NCI-H2196 treated with DMSO at 0.1 percent for 48 hours (cell line): Measurements from ENCODE around the gene ZFP64.
A peak's percentile ranks its signal among the peaks of the same experiment; 100 is the strongest.
"Not testable (repeated sequence)": the region's sequence is repeated elsewhere in the genome, so short reads cannot be mapped to it uniquely, and the experiment has no call there.

ENCODE experiments used
- DNase-seq: peaks from one replicate; lab custom pipeline; 2025; ENCODE audit not compliant: unreplicated experiment; lab: John Stamatoyannopoulos, UW

Gene ZFP64

GRCh38 chr20:52166150-52166549 is 25.4 kb downstream of the ZFP64 start:
- no peak for DNase-seq

DNA sequence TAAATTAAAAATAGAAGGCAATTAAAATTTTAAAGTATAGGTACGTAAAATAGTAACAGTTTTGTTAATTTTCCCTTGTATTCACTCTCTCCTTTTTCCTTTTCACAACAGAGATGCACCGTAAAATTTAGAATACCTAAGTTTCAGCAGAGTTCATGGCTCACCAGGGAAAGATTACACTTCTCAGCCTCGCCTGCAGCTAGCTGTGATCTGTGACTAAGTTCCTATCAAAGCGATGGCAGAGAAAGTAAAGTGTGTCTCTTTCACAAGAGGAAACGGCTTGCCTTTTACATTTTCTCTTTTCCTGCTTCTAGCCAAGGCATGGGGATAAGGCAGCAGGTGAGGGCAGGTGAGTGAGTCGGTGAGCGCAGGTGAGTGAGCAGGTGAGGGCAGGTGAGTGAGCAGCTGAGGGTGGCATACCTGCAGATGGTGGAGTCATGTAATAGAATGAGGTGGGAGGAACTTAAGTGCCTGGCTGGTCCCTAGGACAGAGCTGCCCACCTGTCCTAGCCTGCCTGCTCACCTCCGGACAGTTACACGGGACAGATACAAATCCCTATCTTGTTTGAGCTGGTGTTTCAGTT is 30.9 kb downstream of the ZFP64 start:
- no peak for DNase-seq

- DNase-seq, result no peak
Measured at GRCh38 chr20:52160049-52160570, 31.5 kb downstream of the ZFP64 start.

GRCh38 chr20:52154575-52154974 is 37.0 kb downstream of the ZFP64 start:
- DNase-seq, result no peak

DNA sequence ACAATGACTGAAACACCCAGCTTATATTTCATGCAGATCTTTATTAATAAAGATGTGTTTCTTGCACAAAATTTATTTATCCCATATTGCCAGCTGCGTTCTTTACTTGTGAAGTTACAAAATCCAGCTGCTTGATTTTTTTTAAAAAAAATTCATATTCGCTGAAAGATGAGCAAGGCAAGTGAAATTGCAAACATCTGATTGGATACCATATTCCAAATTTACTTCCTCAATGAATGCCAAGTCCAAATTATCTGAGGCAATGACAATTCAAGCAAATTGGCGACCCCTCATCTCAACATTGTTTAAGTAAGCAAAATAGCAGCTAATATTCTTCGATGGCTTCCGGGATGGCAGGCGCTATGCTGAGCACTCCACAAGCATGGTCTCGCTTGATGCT is 37.7 kb downstream of the ZFP64 start:
- no peak for DNase-seq

GRCh38 chr20:52152921-52153320 is 38.7 kb downstream of the ZFP64 start:
- no peak for DNase-seq

DNA sequence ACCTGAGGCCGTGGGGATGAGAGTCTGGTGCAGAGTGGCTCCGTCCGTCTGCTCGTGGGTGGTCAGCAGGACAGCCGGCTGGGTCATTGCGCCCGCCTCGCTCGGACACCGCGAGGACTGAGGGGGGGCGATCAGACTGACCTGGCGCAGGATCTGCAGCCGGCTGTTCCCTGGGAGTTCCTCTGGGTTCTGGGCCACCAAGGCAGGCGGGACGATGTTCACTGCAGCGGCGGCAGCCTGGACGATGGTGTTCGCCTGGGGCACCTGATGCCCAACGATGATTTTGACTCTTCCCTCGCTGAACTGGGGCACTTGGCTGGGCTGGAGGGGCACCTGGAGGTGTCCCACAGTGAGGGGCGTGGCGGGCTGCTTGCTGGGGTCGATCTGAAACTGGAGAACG is 39.2 kb downstream of the ZFP64 start:
- no peak for DNase-seq

- peak; percentile 4 for DNase-seq
Measured at GRCh38 chr20:52150440-52151258, 40.9 kb downstream of the ZFP64 start.

DNA sequence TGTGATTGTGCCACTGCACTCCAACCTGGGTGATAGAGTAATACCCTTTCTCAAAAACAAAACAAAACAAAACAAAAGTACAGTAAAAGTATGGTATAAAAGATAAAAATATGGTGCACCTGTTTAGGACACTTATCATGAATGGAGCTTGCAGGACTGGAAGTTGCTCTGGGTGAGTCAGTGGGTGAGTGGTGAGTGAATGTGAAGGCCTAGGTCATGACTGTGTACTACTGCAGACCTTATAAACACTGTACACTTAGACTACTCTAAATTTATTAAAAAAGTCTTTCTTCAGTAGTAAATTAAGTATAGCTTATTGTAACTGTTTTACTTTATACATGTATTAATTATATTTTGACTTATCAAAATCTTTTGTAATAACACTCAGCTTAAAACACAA is 46.0 kb downstream of the ZFP64 start:
- no peak for DNase-seq

GRCh38 chr20:52143277-52143676 is 48.3 kb downstream of the ZFP64 start:
- no peak for DNase-seq

DNA sequence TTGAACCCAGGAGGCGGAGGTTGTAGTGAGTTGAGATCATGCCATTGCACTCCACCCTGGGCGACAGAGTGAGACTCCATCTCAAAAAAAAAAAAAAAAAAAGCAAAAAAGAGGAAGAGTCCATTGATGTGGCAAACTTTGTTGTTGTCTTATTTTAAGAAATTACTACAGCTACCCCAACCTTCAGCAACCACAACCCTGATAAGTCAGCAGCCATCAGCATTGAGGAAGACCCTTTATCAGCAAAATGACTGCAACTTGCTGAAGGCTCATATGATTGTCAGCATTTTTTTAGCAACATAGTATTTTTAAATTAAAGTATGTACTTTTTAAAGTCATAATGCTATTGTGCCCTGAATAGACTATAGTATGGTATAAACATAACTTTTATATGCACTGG is 48.8 kb downstream of the ZFP64 start:
- no peak for DNase-seq

GRCh38 chr20:52139986-52140385 is 51.6 kb downstream of the ZFP64 start:
- no peak for DNase-seq

DNA sequence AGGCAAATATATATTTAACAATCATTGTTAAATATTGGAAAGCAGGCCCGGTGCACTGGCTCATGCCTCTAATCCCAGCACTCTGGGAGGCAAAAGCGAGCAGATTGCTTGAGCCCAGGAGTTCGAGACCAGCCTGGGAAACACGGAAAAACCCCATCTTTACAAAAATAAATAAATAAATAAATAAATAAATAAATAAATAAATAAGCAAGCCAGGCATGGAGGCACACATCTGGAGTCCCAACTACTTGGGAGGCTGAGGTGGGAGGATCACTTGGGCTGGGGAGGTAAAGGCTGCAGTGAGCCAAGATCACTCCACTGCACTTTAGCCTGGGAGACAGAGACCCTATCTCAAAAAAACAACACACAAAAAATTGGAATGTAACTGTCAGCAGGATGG is 53.7 kb downstream of the ZFP64 start:
- no peak for DNase-seq

DNA sequence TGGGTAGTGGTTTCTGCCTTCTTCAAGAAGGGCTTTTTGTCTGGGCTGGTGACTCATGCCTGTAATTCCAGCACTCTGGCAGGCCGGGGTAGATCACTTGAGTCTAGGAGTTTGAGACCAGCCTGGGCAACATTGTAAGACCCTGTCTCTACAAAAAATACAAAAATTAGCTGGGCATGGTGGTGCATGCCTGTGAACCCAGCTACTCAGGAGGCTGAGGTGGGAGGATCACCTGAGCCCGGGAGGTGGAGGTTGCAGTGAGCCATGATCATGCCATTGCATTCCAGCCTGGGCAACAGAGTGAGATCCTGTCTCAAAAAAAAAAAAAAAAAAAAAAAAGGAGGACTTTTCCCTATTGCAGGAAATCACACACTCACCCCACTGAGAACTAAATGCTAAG is 57.9 kb downstream of the ZFP64 start:
- not testable (repeated sequence) for DNase-seq

DNA sequence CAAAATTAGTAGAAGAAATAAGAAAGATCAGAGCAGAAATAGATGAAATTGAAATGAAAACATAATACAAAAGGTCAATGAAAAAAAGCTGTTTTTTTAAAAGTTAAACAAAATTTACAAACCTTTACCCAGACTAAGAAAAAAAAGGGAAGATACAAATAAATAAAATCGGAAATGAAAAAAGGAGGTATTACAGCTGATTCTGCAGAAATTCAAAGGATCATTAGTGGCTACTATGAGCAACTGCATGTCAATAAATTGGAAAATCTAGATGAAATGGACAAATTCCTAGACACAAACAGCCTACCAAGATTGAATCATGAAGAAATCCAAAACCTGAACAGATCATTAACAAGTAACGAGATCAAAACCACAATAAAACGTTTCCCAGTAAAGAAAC is 59.2 kb downstream of the ZFP64 start:
- no peak for DNase-seq

GRCh38 chr20:52131048-52131643 is 60.4 kb downstream of the ZFP64 start:
- no peak for DNase-seq

GRCh38 chr20:52130406-52130805 is 61.2 kb downstream of the ZFP64 start:
- DNase-seq, result no peak

DNA sequence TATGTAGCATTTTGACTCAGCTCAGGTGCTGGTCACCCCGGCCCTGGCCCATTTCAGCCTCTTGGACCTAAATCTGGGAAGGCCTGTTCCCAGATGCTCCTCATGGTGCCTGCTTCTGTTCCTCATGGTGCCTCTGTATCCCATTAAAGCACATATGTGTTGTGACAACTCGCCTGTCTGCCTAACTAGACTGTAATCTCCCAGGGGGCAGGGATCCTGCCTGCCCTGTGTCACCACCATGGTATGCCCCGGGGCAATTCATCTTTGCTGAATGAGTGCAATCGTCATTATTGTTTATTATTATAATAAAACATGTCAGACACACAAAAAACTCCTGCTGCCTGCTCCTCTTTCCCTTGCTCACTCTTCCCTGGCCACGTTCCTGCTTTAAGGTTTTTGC is 62.0 kb downstream of the ZFP64 start:
- DNase-seq, result no peak

- DNase-seq, result no peak
Measured at GRCh38 chr20:52127309-52127708, 64.3 kb downstream of the ZFP64 start.

DNA sequence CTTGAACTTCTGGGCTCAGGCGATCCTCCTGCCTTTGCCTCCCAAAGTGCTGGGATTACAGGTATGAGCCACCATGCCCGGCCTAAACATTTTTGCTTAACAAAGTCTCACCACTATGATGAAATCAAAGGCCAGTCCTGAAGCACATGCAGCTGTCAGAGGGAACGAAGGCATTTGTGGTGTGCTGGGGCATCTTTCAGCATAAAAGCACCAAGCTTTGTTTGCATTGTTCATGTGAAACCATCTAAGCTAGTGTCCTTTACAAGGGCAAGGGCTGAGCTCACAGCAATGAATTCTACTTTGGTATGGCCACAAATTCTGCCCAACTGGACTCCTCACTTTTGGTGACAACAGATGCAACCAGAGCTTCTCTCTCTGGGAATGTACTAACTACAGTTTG is 66.8 kb downstream of the ZFP64 start:
- no peak for DNase-seq

DNA sequence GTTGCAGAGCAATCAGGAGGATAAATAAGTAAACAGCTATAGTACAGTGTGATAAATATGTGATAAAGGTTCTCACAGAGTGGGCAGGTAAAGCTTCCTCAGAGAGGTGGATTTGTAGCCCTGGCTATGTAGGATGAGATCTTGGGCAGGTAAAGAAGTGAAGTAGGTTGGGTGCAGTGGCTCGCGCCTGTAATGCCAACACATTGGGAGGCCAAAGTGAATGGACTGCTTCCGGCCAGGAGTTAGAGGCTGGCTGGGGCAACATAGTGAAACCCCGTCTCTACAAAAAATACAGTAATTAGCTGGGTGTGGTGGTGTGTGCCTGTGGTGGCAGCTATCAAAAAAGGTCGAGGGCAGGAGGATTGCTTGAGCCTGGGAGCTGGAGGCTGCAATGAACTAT is 72.9 kb downstream of the ZFP64 start:
- no peak for DNase-seq

DNA sequence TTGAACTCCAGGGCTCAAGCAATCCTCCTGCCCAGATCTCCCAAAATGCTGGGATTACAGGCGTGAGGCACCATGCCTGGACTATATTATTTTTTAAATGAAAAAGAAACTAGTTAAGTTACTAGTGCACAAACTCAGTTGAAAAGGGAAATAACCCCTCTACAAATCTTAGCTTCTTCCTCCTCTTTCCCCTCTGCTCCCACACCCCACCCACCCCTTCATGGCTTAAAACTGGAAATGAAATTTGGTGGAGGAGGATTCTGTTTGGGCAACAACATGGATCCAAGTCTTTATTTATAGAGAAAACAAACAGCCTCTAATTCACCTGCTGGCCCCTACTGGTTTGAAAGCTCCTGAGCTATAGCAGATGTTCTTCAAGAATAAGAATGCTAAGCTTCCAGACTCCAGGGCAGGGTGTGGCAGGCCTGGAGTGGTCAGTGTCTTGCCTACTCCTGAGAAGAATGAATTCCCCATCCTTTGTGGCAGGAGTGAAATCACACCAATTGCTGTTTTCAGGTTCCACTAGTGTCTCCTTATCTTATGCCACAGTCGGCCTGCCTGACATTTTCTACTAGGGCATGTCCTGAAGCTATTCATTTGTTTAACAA is 73.5 kb downstream of the ZFP64 start:
- no peak for DNase-seq
